Dendritic cell treated with granulocyte-macrophage colony-stimulating factor and Interleukin-4, amounts not matched to agents 40 ng/mL and 50 ng/mL, for 4 days (primary cell): ENCODE measurements around the gene UHRF2.
"Not testable (repeated sequence)": the region's sequence is repeated elsewhere in the genome, so short reads cannot be mapped to it uniquely, and the experiment has no call there.

Source experiments
- H3K27ac Mint-ChIP-seq: one replicate; pipeline ENCODE4 v1.8.0; 2022; ENCODE audit warnings: mild to moderate bottlenecking, mixed read lengths
- H3K27me3 Mint-ChIP-seq: one replicate; pipeline ENCODE4 v1.8.0; 2022; ENCODE audit warnings: mild to moderate bottlenecking, mixed read lengths
- H3K36me3 Mint-ChIP-seq: one replicate; pipeline ENCODE4 v1.8.0; 2022; ENCODE audit warnings: low read depth, mixed read lengths
- H3K4me1 Mint-ChIP-seq: one replicate; pipeline ENCODE4 v1.8.0; 2022; ENCODE audit warnings: low read depth, mixed read lengths
- H3K4me3 Mint-ChIP-seq: one replicate; pipeline ENCODE4 v1.8.0; 2022; ENCODE audit warnings: mild to moderate bottlenecking, moderate library complexity, mixed read lengths
- H3K9me3 Mint-ChIP-seq: one replicate; pipeline ENCODE4 v1.8.0; 2022; ENCODE audit warnings: mixed read lengths
- intact Hi-C: fragments of 100-400 bp; cut with micrococcal nuclease; formaldehyde crosslinking; loops from one replicate; pipeline ENCODE4 v1.15.0; 2022

The UHRF2 gene

DNA sequence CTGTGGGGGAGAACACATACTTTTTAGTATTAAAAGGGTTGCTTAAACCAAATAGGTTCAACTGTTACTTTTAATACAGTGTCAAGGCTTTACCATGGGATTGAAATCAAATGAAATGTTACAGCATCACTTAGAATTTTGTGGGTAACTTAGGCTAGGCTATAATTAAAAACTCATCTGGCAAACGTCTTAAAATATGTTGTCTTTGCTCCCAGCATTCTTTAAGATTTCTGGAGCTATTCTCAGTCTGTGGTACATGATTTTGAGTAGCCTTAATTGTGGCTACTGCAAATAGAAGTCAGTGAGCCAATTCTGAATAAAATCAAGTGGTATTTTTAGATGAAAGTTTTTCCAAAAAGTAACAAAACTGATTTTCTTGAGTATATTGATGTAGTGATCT, 30.7 kb downstream of the UHRF2 start:
- H3K9me3 Mint-ChIP-seq, result no peaks in the 10 kb centered on the region
- H3K36me3 Mint-ChIP-seq, result peaks cover 33% of the 10 kb centered on the region
- H3K4me3 Mint-ChIP-seq, result no peak overlapping the region
- peak overlapping the region; percentile 55 for H3K27ac Mint-ChIP-seq
- H3K27me3 Mint-ChIP-seq, result no peaks in the 10 kb centered on the region
- H3K4me1 Mint-ChIP-seq, result peaks cover 36% of the 10 kb centered on the region
- intact Hi-C loops, result no loop called here

DNA sequence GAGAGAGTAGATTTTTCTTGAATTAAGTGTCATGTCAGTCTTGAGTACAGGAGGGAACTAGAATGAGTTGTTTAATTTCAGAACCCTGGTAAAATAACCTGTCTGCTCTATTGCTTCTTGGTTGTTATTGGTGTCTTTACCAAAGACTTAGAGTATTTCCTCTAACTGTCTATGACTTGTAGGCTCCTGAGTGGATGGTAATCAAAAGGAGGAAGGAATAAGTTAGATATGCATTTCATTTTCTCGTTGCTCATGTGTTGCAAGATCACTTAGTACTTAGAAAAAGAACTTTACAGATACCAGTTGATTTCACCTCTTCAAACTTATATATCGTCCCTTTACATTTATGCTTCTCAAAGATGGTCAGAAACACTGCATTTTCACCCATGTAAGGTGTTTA, 31.1 kb downstream of the UHRF2 start:
- Mint-ChIP-seq H3K4me3 (no peak overlapping the region), H3K9me3 (no peaks in the 10 kb centered on the region), H3K36me3 (peaks cover 33% of the 10 kb centered on the region), H3K27ac (peak overlapping the region; percentile 55), H3K4me1 (peaks cover 36% of the 10 kb centered on the region), H3K27me3 (no peaks in the 10 kb centered on the region)
- intact Hi-C loops, result no loop called here

DNA sequence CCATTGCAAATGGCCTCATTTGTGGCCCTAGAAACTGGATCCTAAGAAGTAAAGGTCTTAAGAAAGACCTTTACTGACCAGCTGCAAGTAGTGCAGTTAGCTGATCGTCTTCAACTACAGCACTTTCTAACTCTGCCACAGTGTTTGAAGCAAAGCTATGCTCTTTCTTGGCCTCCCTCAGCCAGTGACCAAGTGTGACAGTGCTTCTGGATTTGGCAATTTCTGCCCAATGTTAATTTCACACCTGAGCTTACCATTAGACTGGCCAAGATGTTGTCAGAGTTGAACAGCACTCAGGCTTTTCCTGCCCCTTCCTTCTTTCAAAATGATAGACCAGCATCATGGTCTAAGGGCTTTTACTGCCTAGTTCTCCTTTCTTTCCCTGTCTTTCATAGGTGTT, 36.1 kb downstream of the UHRF2 start:
- Mint-ChIP-seq H3K4me3 (no peak overlapping the region), H3K27me3 (no peaks in the 10 kb centered on the region), H3K4me1 (peaks cover 26% of the 10 kb centered on the region), H3K36me3 (peaks cover 23% of the 10 kb centered on the region), H3K27ac (no peak overlapping the region), H3K9me3 (no peaks in the 10 kb centered on the region)
- intact Hi-C loops, result no loop called here

DNA sequence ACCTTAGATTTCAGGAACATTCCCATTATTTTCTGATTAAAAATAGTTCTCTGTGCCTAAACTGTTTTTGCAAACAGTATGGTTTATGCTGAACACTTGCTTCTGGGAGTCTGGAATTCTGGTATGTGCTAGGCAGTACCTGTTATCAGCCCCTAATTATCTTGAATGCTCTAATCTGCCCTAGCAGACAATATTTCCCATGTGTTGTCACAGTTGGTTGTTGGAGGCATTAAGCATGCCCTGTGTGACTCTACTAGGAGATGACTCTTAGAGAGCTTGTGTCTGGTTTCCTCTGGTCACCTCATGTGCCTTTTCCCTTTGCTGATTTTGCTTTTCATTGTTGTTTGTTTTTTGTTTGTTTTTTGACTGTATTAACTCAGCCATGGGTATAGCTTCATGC, 36.6 kb downstream of the UHRF2 start:
- no peaks in the 10 kb centered on the region for H3K9me3 Mint-ChIP-seq
- no peaks in the 10 kb centered on the region for H3K27me3 Mint-ChIP-seq
- intact Hi-C loops, result no loop called here
- H3K27ac Mint-ChIP-seq, result no peak overlapping the region
- peaks cover 21% of the 10 kb centered on the region for H3K4me1 Mint-ChIP-seq
- H3K36me3 Mint-ChIP-seq, result peaks cover 23% of the 10 kb centered on the region
- H3K4me3 Mint-ChIP-seq, result no peak overlapping the region

DNA sequence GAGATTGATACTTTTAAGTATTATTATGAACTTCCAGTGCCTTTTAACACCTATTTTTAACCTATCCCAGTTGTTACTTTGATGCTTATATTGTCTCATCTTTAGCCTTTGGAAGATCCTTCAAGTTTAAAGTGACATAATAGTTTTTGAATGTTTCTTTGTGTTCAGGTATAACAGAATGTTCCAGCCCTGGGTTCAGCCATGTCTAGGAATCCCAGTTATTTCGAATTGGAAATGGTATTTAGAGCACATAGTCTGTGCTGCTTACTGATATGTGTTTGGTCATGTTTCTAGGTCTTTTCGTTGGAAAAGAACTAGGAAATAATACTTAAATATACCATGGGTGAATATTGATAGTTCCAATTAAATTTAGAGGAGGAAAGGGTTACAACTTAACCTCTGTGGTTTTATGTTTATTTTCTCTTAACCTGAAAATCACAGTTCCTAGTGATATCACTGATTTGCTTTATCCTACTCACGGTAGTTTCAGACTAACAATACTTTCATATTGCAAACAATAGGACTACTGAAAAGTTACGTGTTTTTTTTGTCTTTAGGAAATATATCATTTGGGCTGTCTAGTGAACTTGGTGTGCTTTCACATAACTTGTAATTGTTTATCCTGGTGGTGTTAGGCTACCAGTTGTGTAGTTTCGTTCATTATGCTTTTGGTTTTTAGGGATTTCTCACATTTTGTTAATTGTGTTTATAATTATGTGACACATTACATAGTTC, 37.8 kb downstream of the UHRF2 start:
- intact Hi-C loops, result no loop called here
- H3K9me3 Mint-ChIP-seq, result no peaks in the 10 kb centered on the region
- H3K4me1 Mint-ChIP-seq, result peaks cover 20% of the 10 kb centered on the region
- H3K27ac Mint-ChIP-seq, result no peak overlapping the region
- peaks cover 21% of the 10 kb centered on the region for H3K36me3 Mint-ChIP-seq
- H3K27me3 Mint-ChIP-seq, result no peaks in the 10 kb centered on the region
- no peak overlapping the region for H3K4me3 Mint-ChIP-seq

DNA sequence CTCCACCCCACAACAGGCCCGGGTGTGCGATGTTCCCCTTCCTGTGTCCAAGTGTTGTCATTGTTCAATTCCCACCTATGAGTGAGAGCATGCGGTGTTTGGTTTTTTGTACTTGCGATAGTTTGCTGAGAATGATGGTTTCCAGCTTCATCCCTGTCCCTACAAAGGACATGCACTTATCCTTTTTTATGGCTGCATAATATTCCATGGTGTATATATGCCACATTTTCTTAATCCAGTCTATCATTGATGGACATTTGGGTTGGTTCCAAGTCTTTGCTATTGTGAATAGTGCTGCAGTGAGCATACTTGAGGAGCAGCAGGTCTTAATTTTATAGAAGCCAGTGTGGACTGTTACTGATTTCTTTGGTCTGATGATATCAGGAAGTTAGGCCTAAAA, 42.3 kb downstream of the UHRF2 start:
- H3K27me3 Mint-ChIP-seq, intact Hi-C loops, H3K4me3 Mint-ChIP-seq, H3K27ac Mint-ChIP-seq, H3K4me1 Mint-ChIP-seq: not testable (repeated sequence)
- Mint-ChIP-seq H3K36me3 (peaks cover 13% of the 10 kb centered on the region), H3K9me3 (peaks cover 11% of the 10 kb centered on the region)

DNA sequence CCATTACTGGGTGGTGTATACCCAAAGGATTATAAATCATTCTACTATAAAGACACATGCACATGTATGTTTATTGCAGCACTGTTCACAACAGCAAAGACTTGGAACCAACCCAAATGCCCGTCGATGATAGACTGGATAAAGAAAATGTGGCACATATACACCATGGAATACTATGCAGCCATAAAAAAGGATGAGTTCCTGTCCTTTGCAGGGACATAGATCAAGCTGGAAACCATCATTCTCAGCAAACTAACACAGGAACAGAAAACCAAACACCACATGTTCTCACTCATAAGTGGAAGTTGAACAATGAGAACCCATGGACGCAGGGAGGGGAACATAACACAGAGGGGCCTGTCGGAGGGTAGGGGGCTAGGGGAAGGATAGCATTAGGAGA, 45.7 kb downstream of the UHRF2 start:
- H3K4me3 Mint-ChIP-seq, H3K27me3 Mint-ChIP-seq, H3K27ac Mint-ChIP-seq, H3K4me1 Mint-ChIP-seq, intact Hi-C loops: not testable (repeated sequence)
- Mint-ChIP-seq H3K9me3 (peaks cover 11% of the 10 kb centered on the region), H3K36me3 (peaks cover 33% of the 10 kb centered on the region)

DNA sequence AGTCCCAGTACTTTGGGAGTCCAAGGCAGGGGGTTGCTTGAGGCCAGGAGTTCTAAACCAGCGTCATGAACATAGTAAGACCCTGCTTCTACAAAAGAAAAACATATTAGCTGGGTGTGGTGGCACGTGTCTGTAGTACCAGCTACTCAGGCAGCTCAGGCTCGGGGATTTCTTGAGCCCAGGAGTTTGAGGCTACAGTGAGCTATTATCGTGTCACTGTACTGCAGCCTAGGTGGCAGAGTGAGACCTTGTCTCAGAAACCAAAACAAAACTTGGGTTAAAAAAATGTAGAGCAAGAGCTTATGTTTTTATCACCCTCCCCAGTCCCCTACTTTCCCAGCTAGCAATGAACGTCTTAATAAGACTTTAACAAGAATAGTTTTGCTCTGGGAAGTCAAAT, 46.7 kb downstream of the UHRF2 start:
- Mint-ChIP-seq H3K27ac (no peak overlapping the region), H3K9me3 (peaks cover 11% of the 10 kb centered on the region), H3K4me1 (peaks cover 8% of the 10 kb centered on the region), H3K27me3 (no peaks in the 10 kb centered on the region), H3K36me3 (peaks cover 40% of the 10 kb centered on the region), H3K4me3 (no peak overlapping the region)
- intact Hi-C loops, result no loop called here

DNA sequence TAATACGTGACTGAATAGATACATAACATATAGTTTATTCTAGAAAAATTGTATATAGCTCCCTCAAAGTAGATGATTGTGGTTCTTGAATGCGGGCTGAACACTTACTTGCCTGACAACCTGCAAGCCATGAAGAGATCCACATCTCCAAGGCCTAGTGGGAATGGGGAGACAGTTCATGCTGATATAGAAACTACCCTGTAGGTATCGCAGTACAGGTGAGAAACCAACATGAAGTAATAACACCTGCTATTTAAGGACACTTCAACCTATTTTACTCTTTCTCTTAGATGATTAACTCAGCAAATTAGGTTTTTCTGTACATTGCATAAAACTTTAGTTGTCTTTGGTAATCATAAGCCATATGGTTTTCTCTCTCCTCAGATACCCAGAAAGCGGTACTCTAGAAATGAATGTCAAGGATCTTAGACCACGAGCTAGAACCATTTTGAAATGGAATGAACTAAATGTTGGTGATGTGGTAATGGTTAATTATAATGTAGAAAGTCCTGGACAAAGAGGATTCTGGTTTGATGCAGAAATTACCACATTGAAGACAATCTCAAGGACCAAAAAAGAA, 47.3 kb downstream of the UHRF2 start:
- intact Hi-C loops, result no loop called here
- peaks cover 45% of the 10 kb centered on the region for H3K36me3 Mint-ChIP-seq
- H3K4me1 Mint-ChIP-seq, result peaks cover 8% of the 10 kb centered on the region
- H3K27ac Mint-ChIP-seq, result no peak overlapping the region
- no peak overlapping the region for H3K4me3 Mint-ChIP-seq
- no peaks in the 10 kb centered on the region for H3K27me3 Mint-ChIP-seq
- H3K9me3 Mint-ChIP-seq, result peaks cover 11% of the 10 kb centered on the region

DNA sequence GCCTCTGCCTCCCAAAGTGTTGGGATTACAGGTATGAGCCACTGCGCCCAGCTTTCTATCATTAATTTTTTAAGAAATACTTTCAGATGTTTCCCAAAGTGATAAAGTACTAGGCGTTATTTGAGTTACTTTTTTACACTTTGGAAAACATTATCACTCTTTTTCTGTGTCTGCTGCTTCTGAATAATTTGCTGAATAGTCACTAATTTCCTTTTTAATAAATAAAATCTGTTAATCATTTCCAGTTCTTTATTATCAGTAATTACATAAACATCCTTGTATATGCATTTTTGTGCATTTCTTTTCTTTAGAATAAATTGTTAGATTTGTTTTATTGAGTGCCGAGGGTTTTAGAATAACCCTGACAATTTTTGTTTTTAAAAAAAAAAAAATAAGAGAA, 48.6 kb downstream of the UHRF2 start:
- Mint-ChIP-seq H3K36me3 (peaks cover 49% of the 10 kb centered on the region), H3K4me3 (no peak overlapping the region), H3K4me1 (peaks cover 2% of the 10 kb centered on the region), H3K9me3 (peaks cover 11% of the 10 kb centered on the region), H3K27ac (no peak overlapping the region), H3K27me3 (no peaks in the 10 kb centered on the region)
- intact Hi-C loops, result no loop called here

DNA sequence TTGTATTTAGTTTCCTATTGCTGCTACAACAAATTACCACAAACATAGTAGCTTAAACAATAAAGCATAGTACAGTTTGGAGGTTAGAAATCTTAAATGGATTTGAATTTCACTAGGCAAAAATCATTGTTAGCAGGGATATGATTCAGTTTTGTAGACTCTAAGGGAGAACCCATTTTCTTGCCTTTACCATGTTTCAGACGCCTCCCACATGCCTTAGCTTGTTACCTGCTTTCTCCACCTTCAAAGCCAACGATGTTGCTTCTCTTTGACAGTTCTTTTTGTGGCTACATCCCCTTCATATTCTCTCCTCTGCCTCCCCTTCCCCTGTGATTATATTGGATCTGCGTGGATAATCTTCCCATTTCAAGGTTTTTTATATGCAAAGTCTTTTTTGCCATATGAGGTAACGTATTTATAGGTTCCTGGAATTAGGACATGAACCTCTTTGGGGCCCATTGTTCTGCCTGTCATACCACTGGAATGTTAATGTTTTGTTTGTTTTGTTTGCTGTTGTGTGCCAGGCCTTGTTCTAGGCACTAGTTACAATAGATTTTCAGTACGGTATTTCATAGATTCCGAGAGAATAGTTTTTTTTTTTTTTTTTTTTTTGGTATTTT, 54.1 kb downstream of the UHRF2 start:
- intact Hi-C loops, result no loop called here
- no peak overlapping the region for H3K27ac Mint-ChIP-seq

DNA sequence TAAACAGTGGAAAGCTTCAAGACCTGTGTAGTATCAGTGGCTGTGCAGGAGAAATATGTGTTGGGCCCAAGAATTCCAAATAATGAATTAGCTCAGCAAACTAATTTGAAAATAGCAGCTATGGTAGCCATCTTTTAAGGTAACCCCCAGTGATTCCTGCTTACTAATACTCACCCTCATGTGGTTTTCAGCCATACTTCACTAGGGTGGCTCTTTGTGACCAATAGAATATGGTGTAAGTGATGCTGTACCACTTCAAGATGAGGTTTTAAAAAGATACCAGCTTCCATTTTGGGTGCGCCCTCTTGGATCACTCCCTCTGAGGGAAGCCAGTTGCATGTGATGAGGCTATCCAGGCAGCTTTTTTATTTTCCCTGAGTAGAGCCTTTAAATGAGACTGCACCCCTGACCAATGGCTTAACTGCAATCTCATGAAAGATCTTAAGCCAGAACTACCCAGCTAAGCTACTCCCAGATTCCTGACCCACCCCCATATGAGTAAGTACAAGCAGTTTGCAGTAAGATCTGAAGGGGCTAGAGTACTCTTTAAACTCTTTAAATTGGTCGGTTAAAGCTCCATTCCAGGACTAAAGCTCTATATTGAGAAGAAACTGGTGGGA, 58.3 kb downstream of the UHRF2 start:
- Mint-ChIP-seq H3K36me3 (peaks cover 22% of the 10 kb centered on the region), H3K4me1 (peaks cover 9% of the 10 kb centered on the region), H3K27ac (no peak overlapping the region), H3K4me3 (no peak overlapping the region), H3K27me3 (no peaks in the 10 kb centered on the region), H3K9me3 (no peaks in the 10 kb centered on the region)
- intact Hi-C loops, result no loop called here

More for the DNA sequence above, 54.1 kb downstream of the UHRF2 start:
- Mint-ChIP-seq H3K4me3 (no peak overlapping the region), H3K27me3 (no peaks in the 10 kb centered on the region), H3K36me3 (peaks cover 44% of the 10 kb centered on the region), H3K4me1 (no peaks in the 10 kb centered on the region), H3K9me3 (no peaks in the 10 kb centered on the region)

DNA sequence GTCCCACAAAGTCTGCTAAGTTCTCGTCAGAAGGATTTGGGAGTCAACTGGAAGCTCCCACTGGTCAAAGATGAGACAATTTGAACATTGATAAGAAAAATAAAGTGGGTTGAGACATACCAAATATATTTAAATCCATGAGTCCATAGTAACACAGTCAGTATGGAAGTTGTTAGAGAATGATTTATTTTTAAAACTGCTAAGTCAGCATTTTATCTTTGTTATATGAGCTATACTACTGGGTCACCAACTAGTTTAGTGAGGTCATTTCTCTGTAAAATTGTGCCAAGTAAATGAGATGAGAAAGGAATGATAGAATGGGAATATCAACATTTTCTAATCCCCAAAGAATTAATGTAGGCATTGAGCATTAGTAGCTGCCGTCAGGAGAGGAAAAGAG, 60.2 kb downstream of the UHRF2 start:
- H3K4me3 Mint-ChIP-seq, result no peak overlapping the region
- H3K27ac Mint-ChIP-seq, result no peak overlapping the region
- peaks cover 9% of the 10 kb centered on the region for H3K4me1 Mint-ChIP-seq
- intact Hi-C loops, result no loop called here
- H3K27me3 Mint-ChIP-seq, result no peaks in the 10 kb centered on the region
- peaks cover 9% of the 10 kb centered on the region for H3K36me3 Mint-ChIP-seq
- no peaks in the 10 kb centered on the region for H3K9me3 Mint-ChIP-seq

DNA sequence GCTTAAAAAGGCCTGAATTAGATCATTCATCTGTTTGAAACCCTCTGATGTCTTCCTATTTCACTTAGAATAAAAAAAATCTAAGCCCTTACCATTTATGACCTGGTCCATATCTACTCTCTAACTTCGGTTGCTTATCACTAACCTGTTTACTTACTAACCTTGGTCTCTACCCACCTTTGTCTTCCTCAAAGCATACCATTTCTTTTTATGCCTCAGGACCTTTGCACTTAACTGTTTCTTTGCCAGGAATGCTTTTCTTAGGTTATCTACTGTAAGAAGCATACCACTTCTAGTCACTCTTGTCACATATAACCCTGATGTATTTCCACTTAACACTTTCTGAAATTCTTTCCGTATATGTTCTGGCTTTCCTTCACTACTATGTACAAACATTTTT, 67.0 kb downstream of the UHRF2 start:
- Mint-ChIP-seq H3K4me1 (no peaks in the 10 kb centered on the region), H3K27me3 (no peaks in the 10 kb centered on the region), H3K36me3 (peaks cover 33% of the 10 kb centered on the region), H3K9me3 (no peaks in the 10 kb centered on the region), H3K4me3 (no peak overlapping the region), H3K27ac (no peak overlapping the region)
- intact Hi-C loops, result no loop called here
